HG03565 (cell line): ENCODE results near the gene DNAAF6.
"Not testable (repeated sequence)": the region's sequence is repeated elsewhere in the genome, so short reads cannot be mapped to it uniquely, and the experiment has no call there.

Source experiments
- ATAC-seq: cut with Tn5 transposase; IDR thresholded peaks from one replicate; pipeline ENCODE4 v1.9.1; 2021; ENCODE audit warnings: mild to moderate bottlenecking, moderate library complexity; ENCODE audit not compliant: unreplicated experiment

Gene DNAAF6

GRCh38 chrX:107205770-107206696 lies at the start of gene DNAAF6, which contains the start of gene NUP62CL:
Gene DNAAF6, plus strand, starts transcription at chrX:107206611. Its CDS starts 6,265 bp downstream, at chrX:107212876.
Gene NUP62CL, minus strand, starts transcription at chrX:107206433. Its CDS starts 31,287 bp downstream, at chrX:107175146.
- ATAC-seq = peak; percentile 96

DNA sequence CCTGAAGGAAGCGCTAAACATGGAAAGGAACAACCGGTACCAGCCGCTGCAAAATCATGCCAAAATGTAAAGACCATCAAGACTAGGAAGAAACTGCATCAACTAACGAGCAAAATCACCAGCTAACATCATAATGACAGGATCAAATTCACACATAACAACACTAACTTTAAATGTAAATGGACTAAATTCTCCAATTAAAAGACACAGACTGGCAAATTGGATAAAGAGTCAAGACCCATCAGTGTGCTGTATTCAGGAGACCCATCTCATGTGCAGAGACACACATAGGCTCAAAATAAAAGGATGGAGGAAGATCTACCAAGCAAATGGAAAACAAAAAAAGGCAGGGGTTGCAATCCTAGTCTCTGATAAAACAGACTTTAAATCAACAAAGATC lies 48.8 kb upstream of the DNAAF6 start:
- ATAC-seq = not testable (repeated sequence)

DNA sequence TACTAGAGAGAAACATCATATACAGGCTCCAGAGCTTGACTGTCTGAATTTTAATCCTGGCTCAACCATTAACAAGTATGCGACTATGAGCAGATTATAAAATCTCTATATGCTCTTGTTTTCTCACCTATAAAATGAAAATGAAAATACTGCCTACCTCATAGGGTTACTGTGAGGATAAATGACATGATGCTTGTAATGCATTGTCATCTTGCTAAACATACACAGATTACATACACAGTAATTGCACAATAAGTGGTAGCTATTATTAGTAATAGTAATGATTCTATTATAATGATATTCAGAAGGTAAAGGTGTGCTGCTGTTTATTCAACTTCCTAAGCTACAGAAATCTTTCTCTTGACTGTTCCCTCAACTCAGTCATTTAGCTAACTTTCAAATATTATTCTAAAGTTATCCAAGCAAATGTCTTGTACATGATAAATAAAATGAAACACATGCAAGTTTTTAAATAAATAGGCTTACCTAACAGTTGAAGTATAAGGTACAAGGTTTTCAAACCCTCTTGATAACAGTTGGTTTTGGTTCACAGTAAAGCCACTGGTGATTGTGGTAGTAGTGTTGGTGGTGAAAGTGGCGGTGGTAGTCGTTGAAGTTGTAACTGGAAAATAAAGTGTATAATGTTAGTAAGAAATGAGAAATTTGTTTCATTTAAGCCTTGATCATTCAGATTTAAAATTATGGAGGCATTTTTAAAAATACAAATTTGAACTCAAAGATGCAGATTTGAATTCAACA lies 39.1 kb upstream of the DNAAF6 start:
- ATAC-seq = no peak

DNA sequence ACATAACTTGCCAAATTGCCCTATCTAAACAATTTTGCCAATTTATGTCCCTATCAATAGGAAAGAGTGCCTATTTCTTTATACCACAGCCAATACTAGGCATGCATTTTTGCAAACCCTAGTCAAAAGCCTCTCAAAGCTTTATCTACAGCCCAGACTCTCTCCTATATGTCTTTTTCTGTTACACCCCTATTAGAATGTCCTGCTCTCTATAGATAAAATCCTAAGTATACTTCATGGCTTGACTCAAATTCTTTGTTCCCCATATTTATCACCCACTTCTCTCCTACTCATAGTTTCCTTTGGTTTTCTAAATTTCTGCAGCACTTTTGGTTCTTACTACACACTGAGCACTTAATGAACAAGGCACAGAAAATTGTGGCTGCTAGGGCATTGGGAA lies 38.2 kb upstream of the DNAAF6 start:
- no peak for ATAC-seq

- ATAC-seq = no peak
Observed at GRCh38 chrX:107168712-107169111, 37.7 kb upstream of the DNAAF6 start.

DNA sequence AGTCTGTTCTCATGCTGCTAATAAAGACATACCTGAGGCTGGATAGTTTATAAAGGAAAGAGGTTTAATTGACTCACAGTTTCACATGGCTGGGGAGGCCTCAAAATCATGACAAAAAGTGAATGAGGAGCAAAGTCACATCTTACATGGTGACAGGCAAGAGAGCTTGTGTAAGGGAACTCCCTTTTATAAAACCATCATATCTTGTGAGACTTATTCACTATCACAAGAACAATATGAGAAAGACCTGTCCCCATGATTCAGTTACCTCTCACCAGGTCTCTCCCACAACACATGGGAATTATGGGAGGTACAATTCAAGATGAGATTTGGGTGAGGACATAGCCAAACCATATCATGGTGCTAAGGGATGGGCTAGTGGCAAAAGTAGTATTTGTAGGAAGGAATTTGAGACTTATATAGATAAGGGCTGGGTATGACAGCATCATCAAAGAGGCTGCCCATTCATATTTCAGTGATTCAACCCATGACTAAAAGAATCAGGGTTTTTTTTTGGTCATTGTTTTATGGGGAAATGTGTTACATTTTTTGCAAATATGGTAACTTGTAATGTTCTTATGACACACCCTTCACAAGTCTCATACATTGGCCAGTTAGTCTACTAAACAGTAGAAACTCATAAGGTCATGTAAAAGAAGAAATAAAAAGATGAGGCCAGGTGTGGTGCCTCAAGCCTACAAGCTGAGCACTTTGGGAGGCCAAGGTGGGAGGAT lies 34.9 kb upstream of the DNAAF6 start:
- no peak for ATAC-seq

- ATAC-seq = no peak
Observed at GRCh38 chrX:107197319-107197718, 9.1 kb upstream of the DNAAF6 start.

DNA sequence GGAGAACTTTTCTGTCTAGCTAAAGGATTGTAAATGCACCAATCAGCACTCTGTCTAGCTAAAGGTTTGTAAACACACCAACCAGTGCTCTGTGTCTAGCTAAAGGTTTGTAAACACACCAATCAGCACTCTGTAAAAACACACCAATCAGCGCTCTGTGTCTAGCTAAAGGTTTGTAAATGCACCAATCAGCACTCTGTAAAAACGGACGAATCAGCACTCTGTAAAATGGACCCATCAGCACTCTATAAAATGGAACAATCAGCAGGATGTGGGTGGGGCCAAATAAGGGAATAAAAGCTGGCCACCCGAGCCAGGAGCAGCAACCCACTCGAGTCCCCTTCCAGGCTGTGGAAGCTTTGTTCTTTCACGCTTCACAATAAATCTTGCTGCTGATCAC lies 8.3 kb upstream of the DNAAF6 start:
- ATAC-seq = not testable (repeated sequence)

DNA sequence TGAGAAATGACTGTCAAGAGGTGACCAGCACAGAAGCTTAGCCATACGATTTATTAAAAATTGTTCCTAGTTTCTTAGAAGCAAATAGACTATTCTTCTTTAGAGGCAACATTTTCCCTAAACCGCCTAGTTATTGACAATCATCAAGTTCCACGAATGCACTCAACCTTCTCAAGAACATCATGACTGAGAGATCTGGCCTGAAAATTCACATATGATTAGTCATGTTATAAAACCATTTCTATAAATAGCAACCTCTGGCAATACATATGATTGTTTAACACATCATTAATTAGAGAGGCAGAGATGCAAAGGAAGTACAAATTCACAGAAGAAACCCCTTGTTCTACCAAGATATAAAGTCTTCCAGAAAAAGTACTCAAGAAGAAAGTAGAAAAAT lies 6.9 kb upstream of the DNAAF6 start:
- ATAC-seq = no peak

DNA sequence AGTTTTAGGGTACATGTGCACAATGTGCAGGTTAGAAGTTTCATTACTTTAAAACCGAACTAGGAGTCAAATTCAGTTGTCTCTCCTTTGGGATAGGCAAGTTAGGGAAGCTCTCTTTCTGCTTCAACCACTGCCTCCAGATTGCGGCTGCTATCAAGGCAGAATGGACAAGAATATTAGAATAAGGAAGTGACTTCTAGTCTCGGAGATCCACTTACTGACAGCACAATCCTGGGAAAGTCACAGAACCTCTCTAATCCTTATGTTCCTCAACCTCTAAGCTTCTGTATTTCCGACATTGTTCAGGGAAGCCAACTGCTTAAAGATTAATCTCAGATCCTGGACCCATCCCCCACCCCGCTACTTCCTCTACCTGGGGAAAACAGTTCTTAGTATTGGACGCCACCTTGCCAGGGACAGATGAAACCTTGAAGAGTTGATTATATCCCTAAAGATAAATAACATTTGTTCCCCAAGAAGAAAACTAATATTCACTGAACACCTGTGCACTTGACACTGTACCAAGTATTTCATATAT lies 2.3 kb upstream of the DNAAF6 start:
- ATAC-seq = no peak

- ATAC-seq = no peak
Observed at GRCh38 chrX:107206697-107207065, 270 bp downstream of the DNAAF6 start.

- no peak for ATAC-seq
Observed at GRCh38 chrX:107207089-107207488, 678 bp downstream of the DNAAF6 start.

GRCh38 chrX:107207943-107208342 lies 1.5 kb downstream of the DNAAF6 start:
- no peak for ATAC-seq

- ATAC-seq = no peak
Observed at GRCh38 chrX:107213477-107213876, 7.1 kb downstream of the DNAAF6 start.

DNA sequence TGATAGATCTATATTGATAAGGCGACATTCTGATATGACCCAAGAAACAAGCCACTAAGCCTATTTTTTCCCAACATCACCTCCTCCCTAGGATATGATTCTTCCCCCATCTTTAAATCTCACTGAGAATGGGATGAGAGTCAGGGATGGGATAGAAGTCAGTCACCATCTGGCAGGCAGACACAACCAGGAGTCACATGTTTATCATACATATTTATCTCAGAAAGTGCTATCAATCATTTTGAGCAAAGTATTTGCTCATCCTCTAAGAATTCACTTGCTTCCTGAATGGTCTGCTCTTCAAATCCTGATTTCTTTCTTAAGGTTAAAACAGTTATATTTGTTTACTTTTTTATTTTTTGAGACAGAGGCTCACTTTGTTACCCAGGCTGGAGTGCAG lies 20.3 kb downstream of the DNAAF6 start:
- no peak for ATAC-seq

DNA sequence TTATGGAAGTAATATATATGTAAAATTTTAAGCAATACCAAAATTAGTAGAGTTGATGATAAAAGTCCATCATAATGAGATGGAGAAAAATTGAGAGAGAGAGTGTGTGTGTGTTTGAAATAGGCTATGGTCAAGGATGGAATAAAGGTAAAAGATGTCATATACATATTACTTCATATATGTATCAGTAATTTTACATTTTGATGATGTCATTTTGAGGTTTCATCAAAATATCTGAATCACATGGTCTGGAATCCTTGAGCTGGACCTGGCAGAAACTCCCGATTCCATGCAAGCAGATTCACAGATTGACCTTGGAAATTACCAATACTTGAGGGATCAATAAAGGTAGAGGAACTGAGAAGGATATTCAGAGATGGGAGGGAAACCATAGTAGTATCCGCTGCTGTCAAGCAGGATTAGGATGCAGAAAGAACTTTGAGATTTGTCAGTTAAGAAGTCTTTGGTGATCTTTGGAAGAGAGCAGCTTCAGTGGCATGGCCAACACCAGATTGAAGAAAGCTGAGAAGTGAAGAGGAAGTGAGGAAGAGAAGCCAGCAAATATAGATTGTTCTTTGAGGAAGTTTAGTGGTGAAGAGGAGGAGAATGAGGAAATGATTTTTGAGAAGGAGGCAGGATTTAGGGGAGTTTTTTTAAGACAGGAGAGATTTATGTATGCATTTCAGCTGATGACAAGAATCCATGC lies 21.5 kb downstream of the DNAAF6 start:
- no peak for ATAC-seq

- no peak for ATAC-seq
Observed at GRCh38 chrX:107228486-107228819, 22.0 kb downstream of the DNAAF6 start.

DNA sequence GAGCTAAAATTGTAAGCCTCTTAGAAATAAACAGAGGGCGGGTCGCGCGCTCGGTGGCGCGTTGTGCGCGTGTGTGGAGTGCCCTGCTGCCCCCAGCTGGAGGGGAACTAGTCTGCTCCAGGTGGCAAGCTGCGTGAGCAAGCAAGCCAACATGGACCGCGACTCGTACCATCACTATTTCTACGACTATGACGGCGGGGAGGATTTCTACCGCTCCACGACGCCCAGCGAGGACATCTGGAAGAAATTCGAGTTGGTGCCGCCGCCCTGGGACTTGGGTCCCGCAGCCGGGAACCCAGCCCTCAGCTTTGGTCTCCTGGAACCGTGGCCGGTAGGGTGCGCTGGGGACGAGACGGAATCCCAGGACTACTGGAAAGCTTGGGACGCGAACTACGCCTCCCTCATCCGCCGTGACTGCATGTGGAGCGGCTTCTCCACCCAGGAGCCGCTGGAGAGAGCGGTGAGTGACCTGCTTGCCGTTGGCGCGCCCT lies 66.1 kb downstream of the DNAAF6 start:
- no peak for ATAC-seq

DNA sequence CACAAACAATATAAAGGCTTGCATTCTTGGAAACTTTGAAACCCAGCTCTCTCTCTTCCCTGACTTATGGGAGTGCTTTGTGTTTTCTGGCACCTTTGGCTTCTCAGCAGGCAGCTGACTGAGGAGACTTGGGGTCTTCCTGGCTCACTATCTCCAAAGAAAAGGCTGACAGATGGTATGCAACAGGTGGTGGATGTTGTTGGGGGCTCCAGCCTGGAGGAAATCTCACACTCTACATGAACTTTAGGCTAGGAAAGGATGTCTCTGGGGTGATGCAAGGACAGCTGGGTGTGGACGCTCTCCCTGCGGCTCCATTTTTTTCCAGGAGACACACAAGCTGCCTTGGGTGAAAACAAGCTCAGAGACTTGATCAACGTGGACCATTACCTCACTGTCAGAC lies 67.4 kb downstream of the DNAAF6 start:
- no peak for ATAC-seq

DNA sequence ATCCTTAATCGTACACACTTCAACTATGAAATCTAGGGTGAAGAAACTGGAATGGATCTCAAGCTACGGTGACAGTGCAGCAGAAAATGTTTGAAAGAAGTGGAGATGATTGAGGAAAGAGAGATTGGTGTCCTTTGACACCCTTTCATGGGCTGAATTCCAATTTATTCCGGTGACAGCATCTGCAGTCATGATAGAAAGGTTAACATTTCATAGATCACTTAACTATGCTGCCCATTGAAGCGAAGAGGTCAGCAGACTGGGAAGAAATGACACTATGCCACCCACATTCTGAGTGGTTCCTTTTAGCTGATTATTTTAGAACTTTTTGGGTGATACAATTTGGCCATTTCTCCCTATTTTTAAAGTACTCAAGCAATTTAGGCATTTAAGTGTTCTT lies 82.3 kb downstream of the DNAAF6 start:
- ATAC-seq = no peak
